ENCODE measurements around the gene LPAR5.

LPAR5 gene

GRCh38 chr12:6635375-6635855, 344 bp downstream of the LPAR5 start:
- H3K4me1 ChIP-seq (ENCODE audit: insufficient read depth, low read length), result no peaks in the 10 kb centered on the region
- H3K27ac ChIP-seq (ENCODE audit: low read depth, low read length), result no peak overlapping the region
- no peaks in the 10 kb centered on the region for H3K27me3 ChIP-seq (ENCODE audit: control insufficient read depth in 1 of 2, insufficient read depth in 2 of 2, low read length in 2 of 2)
- no peaks in the 10 kb centered on the region for H3K9me3 ChIP-seq (ENCODE audit: low read length)
- no peak overlapping the region for H3K4me3 ChIP-seq (ENCODE audit: low read depth in 1 of 2, low read length in 2 of 2)
- no peaks in the 10 kb centered on the region for H3K36me3 ChIP-seq (ENCODE audit: insufficient read depth, low read length)
- no peak overlapping the region for H3K9ac ChIP-seq (ENCODE audit: low read length)

DNA sequence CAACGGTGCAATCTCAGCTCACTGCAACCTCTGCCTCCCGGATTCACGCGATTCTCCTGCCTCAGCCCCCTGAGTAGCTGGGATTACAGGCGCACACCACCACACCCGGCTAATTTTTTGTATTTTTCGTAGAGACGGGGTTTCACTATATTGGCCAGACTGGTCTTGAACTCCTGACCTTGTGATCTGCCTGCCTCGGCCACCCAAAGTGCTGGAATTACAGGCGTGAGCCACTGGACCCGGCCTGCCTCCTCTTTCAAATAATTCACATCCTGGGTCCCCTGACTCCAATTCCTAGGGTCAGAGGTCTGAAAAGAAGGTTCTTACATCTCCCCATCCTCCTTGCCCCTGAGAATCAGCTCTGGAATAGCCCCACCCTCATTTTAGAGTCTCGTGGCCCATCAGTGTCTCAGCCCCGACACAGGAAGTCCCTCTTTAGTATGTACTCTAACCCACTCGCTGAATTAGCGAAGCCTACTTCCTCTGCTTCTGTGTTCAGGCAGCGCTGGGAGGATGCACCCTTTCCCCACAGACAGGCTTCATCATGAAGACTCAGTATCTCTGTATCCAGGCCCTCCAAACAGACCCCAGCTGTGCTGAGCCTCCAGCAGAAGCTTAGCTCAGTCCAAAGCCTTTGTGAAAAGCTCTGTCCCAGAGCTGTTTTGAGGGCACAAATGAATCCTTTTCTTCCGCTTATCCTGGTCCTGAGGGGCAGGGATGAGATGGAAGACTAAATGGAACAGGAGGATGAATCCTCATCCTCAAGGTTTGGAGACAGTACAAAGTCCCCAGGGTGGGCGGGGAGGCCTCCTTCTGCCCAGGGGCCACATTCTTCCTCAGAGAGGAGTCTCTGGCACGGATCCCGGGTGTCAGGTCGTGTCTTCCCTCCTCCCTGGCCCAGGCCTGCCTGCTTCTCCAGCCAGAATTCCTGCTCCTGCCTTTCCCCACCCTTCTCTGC, 3.5 kb downstream of the LPAR5 start:
- no peak overlapping the region for H3K27ac ChIP-seq (ENCODE audit: low read depth, low read length)
- H3K9ac ChIP-seq (ENCODE audit: low read length), result no peak overlapping the region
- H3K4me1 ChIP-seq (ENCODE audit: insufficient read depth, low read length), result no peaks in the 10 kb centered on the region
- no peak overlapping the region for H3K4me3 ChIP-seq (ENCODE audit: low read depth in 1 of 2, low read length in 2 of 2)
- no peaks in the 10 kb centered on the region for H3K9me3 ChIP-seq (ENCODE audit: low read length)
- H3K27me3 ChIP-seq (ENCODE audit: control insufficient read depth in 1 of 2, insufficient read depth in 2 of 2, low read length in 2 of 2), result no peaks in the 10 kb centered on the region
- no peaks in the 10 kb centered on the region for H3K36me3 ChIP-seq (ENCODE audit: insufficient read depth, low read length)

GRCh38 chr12:6631549-6631961, 4.2 kb downstream of the LPAR5 start:
- no peak overlapping the region for H3K4me3 ChIP-seq (ENCODE audit: low read depth in 1 of 2, low read length in 2 of 2)

DNA sequence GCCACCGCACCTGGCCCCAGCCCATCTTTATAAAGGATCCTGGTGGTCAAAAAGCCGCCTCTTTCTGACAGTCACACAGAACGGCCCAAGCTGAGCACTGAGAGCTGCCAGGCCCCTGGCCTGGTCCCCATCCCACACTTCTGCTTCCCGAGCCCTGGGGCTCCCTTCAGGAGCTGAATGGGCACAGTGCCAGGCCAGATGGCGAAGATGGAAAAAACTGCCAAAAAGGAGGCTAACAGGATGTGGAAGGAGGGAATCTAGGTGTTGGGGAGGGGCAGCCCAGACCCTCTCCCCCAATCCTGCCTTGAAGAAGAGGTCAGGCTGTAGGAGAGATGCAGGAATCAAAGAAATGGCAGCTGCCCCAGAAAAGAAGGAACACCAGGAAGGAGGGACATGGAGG, 5.0 kb downstream of the LPAR5 start:
- H3K4me1 ChIP-seq (ENCODE audit: insufficient read depth, low read length), result no peaks in the 10 kb centered on the region
- no peaks in the 10 kb centered on the region for H3K9me3 ChIP-seq (ENCODE audit: low read length)
- H3K4me3 ChIP-seq (ENCODE audit: low read depth in 1 of 2, low read length in 2 of 2), result no peak overlapping the region
- no peak overlapping the region for H3K9ac ChIP-seq (ENCODE audit: low read length)
- H3K36me3 ChIP-seq (ENCODE audit: insufficient read depth, low read length), result no peaks in the 10 kb centered on the region
- no peak overlapping the region for H3K27ac ChIP-seq (ENCODE audit: low read depth, low read length)
- no peaks in the 10 kb centered on the region for H3K27me3 ChIP-seq (ENCODE audit: control insufficient read depth in 1 of 2, insufficient read depth in 2 of 2, low read length in 2 of 2)

More at GRCh38 chr12:6631549-6631961, 4.2 kb downstream of the LPAR5 start:
- H3K9me3 ChIP-seq (ENCODE audit: low read length), result no peaks in the 10 kb centered on the region
- no peaks in the 10 kb centered on the region for H3K4me1 ChIP-seq (ENCODE audit: insufficient read depth, low read length)
- H3K27ac ChIP-seq (ENCODE audit: low read depth, low read length), result no peak overlapping the region
- H3K36me3 ChIP-seq (ENCODE audit: insufficient read depth, low read length), result no peaks in the 10 kb centered on the region
- H3K9ac ChIP-seq (ENCODE audit: low read length), result no peak overlapping the region
- no peaks in the 10 kb centered on the region for H3K27me3 ChIP-seq (ENCODE audit: control insufficient read depth in 1 of 2, insufficient read depth in 2 of 2, low read length in 2 of 2)

GRCh38 chr12:6627616-6628015, 8.1 kb downstream of the LPAR5 start:
- no peaks in the 10 kb centered on the region for H3K9me3 ChIP-seq (ENCODE audit: low read length)
- H3K4me1 ChIP-seq (ENCODE audit: insufficient read depth, low read length), result no peaks in the 10 kb centered on the region
- no peaks in the 10 kb centered on the region for H3K27me3 ChIP-seq (ENCODE audit: control insufficient read depth in 1 of 2, insufficient read depth in 2 of 2, low read length in 2 of 2)
- H3K4me3 ChIP-seq (ENCODE audit: low read depth in 1 of 2, low read length in 2 of 2), result no peak overlapping the region
- no peaks in the 10 kb centered on the region for H3K36me3 ChIP-seq (ENCODE audit: insufficient read depth, low read length)
- H3K9ac ChIP-seq (ENCODE audit: low read length), result no peak overlapping the region
- no peak overlapping the region for H3K27ac ChIP-seq (ENCODE audit: low read depth, low read length)

DNA sequence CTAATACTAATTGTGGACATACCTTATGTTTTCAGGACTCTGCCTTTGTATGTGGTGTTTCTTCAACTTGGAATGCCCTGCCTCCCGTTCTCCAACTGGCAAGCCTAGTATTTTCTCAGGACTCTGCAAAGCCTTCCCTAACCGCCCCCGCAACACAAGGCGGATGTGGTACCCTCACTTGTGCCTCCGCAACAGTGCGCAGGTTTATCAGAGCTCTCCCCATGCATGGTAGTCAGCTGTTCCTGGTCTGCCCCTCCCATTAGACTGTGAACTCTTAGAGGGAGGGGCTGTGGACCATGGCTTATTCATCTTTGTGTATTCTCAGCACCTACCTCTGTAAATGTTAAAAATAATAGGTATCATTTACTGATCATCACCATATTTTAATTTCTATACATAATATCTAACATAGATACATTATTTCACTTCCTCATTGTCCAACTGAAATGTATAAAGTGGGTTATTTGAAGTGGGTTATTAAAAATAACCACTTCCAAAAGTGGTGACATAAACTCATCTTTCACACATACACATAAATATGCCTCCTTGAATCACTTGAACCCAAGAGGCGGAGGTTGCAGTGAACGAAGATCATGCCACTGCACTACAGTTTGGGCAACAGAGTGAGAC, 9.0 kb downstream of the LPAR5 start:
- H3K27ac ChIP-seq (ENCODE audit: low read depth, low read length), result no peak overlapping the region
- H3K4me1 ChIP-seq (ENCODE audit: insufficient read depth, low read length), result no peaks in the 10 kb centered on the region
- no peaks in the 10 kb centered on the region for H3K9me3 ChIP-seq (ENCODE audit: low read length)
- no peaks in the 10 kb centered on the region for H3K36me3 ChIP-seq (ENCODE audit: insufficient read depth, low read length)
- no peak overlapping the region for H3K9ac ChIP-seq (ENCODE audit: low read length)
- no peak overlapping the region for H3K4me3 ChIP-seq (ENCODE audit: low read depth in 1 of 2, low read length in 2 of 2)
- H3K27me3 ChIP-seq (ENCODE audit: control insufficient read depth in 1 of 2, insufficient read depth in 2 of 2, low read length in 2 of 2), result no peaks in the 10 kb centered on the region

- Histone ChIP-seq H3K9ac (ENCODE audit: low read length) (no peak overlapping the region), H3K36me3 (ENCODE audit: insufficient read depth, low read length) (no peaks in the 10 kb centered on the region), H3K4me1 (ENCODE audit: insufficient read depth, low read length) (peaks cover 5% of the 10 kb centered on the region), H3K4me3 (ENCODE audit: low read depth in 1 of 2, low read length in 2 of 2) (peak overlapping the region in 1 of 2 donors; percentile 41), H3K27ac (ENCODE audit: low read depth, low read length) (no peak overlapping the region), H3K9me3 (ENCODE audit: low read length) (no peaks in the 10 kb centered on the region), H3K27me3 (ENCODE audit: control insufficient read depth in 1 of 2, insufficient read depth in 2 of 2, low read length in 2 of 2) (peaks cover 0 to 13% of the 10 kb centered on the region in 2 donors)
Observed at GRCh38 chr12:6620885-6621274, 14.9 kb downstream of the LPAR5 start.

DNA sequence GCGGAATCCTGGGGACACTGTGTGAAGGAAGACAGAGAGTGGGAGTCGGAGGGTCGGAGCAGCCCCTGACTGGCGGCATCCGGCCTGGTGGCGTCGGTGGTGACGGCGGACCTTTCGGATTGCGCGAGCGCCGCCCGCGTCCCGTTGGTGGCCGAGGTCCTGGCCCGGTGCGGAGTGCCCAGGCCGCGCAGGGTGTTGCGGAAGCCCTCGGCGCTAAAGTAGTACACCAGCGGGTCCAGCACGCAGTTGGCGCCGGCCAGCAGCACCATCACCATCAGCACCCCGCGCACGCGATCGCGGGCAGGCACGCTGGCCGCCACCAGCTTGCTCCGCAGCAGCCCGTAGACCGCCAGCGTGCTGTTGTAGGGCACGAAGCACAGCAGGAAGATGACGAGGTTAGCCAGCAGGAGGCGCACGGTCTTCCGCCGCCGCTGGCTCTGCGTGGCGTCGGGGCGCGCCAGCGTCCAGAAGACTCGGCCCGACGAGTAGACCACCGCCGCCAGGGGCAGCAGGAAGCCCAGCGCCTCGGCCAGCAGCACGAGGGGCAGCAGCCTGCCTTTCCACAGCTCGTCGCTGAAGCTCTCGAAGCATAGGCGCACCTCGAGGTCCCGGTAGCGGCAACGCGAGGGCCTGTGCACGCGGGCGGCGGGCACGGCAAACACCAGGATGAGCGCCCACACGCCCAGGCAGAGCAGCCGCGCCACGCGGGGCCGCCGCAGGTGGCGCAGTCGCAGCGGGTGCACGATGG, 15.4 kb downstream of the LPAR5 start:
- no peak overlapping the region for H3K9ac ChIP-seq (ENCODE audit: low read length)
- H3K27ac ChIP-seq (ENCODE audit: low read depth, low read length), result no peak overlapping the region
- peaks cover 0 to 13% of the 10 kb centered on the region in 2 donors for H3K27me3 ChIP-seq (ENCODE audit: control insufficient read depth in 1 of 2, insufficient read depth in 2 of 2, low read length in 2 of 2)
- H3K9me3 ChIP-seq (ENCODE audit: low read length), result no peaks in the 10 kb centered on the region
- H3K4me3 ChIP-seq (ENCODE audit: low read depth in 1 of 2, low read length in 2 of 2), result peak overlapping the region in 1 of 2 donors; percentile 41
- peaks cover 5% of the 10 kb centered on the region for H3K4me1 ChIP-seq (ENCODE audit: insufficient read depth, low read length)
- no peaks in the 10 kb centered on the region for H3K36me3 ChIP-seq (ENCODE audit: insufficient read depth, low read length)

DNA sequence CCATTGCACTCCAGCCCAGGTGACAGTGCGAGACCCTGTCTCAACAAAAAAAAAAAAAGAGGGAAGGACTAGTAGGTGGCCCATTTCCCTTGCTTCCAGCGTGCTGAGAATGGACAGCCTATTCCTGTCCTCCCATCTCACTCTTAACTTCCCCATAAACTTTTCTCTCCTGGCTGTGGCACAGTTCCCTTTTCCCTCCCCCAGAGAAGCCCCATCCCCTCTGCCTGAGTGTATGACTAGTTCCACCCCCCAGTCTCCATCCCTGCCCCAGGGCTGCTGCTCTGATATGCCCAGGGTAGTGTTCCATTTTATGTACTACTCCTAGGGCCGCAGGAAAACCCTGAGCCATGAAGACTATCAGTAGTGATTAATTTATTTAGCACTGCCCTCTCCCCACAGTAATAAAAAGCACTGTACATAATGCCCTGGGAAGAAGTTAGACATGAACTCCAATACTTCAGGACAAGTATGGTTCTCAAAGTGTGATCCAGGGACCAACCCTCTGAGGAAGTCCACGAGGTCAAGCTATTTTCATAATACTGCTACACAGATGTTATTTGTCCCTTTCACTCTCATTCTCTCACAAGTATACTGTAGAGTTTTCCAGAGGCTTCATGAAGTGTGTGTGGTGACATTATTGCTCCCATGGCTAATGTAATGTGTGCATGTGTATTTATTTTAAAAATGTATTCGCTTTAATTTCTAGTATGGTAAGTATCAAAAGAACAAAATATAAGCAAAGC, 17.1 kb downstream of the LPAR5 start:
- no peak overlapping the region for H3K27ac ChIP-seq (ENCODE audit: low read depth, low read length)
- no peak overlapping the region for H3K4me3 ChIP-seq (ENCODE audit: low read depth in 1 of 2, low read length in 2 of 2)
- H3K4me1 ChIP-seq (ENCODE audit: insufficient read depth, low read length), result peaks cover 11% of the 10 kb centered on the region
- H3K36me3 ChIP-seq (ENCODE audit: insufficient read depth, low read length), result no peaks in the 10 kb centered on the region
- H3K9me3 ChIP-seq (ENCODE audit: low read length), result no peaks in the 10 kb centered on the region
- H3K9ac ChIP-seq (ENCODE audit: low read length), result no peak overlapping the region
- peaks cover 0 to 13% of the 10 kb centered on the region in 2 donors for H3K27me3 ChIP-seq (ENCODE audit: control insufficient read depth in 1 of 2, insufficient read depth in 2 of 2, low read length in 2 of 2)

- H3K27ac ChIP-seq (ENCODE audit: low read depth, low read length), result peak overlapping the region; percentile 6
- H3K4me1 ChIP-seq (ENCODE audit: insufficient read depth, low read length), result peaks cover 38% of the 10 kb centered on the region
- no peak overlapping the region for H3K9ac ChIP-seq (ENCODE audit: low read length)
- H3K27me3 ChIP-seq (ENCODE audit: control insufficient read depth in 1 of 2, insufficient read depth in 2 of 2, low read length in 2 of 2), result peaks cover 0 to 11% of the 10 kb centered on the region in 2 donors
- H3K9me3 ChIP-seq (ENCODE audit: low read length), result no peaks in the 10 kb centered on the region
- no peak overlapping the region for H3K4me3 ChIP-seq (ENCODE audit: low read depth in 1 of 2, low read length in 2 of 2)
- no peaks in the 10 kb centered on the region for H3K36me3 ChIP-seq (ENCODE audit: insufficient read depth, low read length)
Observed at GRCh38 chr12:6615802-6616201, 20.0 kb downstream of the LPAR5 start.

Measured in muscle layer of colon (tissue), 2 donors.